ENCODE results near the gene AGFG2. TPM values are rescaled to one million over a fixed set of nuclear protein-coding genes. Genes with fewer than 3 reads are reported as not detected.
A peak's percentile ranks its signal among the peaks of the same experiment; 100 is the strongest.
"Not testable (repeated sequence)": the region's sequence is repeated elsewhere in the genome, so short reads cannot be mapped to it uniquely, and the experiment has no call there.

AGFG2 gene, protein sequence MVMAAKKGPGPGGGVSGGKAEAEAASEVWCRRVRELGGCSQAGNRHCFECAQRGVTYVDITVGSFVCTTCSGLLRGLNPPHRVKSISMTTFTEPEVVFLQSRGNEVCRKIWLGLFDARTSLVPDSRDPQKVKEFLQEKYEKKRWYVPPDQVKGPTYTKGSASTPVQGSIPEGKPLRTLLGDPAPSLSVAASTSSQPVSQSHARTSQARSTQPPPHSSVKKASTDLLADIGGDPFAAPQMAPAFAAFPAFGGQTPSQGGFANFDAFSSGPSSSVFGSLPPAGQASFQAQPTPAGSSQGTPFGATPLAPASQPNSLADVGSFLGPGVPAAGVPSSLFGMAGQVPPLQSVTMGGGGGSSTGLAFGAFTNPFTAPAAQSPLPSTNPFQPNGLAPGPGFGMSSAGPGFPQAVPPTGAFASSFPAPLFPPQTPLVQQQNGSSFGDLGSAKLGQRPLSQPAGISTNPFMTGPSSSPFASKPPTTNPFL
- polyA plus RNA-seq (2013, experiment 1 of 2; ENCODE audit: insufficient read length): 9.3 TPM
- 10.9 TPM for polyA plus RNA-seq (2013, experiment 2 of 2; ENCODE audit: insufficient read length)

DNA sequence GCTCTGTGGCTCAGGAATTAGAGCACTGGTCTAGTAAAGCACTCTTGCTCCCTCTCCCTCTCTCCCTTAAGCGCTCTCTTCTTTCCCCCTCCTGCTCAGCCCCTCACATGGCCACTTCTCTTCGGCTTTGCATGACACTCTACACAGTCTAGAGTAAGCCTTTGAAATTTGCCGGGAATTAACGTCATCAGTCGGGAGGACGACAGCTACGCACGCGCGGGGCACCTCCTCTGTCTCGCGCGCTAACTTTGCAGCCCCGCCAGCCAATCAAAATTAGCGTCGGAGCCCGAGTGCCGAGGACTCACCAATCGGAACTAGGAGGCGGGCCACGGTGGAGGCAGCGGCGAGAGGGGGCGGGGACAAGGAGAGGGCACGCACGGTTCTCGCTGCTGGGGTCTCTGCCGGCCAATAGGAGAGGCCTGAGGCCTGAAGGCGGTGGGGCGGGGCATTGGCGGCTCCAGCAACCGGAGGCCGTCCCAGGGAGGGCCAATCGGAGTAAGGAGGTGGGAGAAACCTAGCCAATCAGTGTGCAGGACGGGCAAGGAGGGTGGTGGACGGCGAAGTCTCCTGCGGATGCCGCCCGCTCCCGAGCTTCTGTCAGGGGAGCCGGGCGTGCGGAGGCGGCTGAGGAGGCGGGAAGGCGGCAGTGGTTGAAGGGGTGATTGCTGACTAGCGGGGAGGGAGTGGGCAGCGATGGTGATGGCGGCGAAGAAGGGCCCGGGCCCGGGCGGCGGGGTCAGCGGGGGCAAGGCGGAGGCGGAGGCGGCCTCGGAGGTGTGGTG, at the start of gene AGFG2:
Gene AGFG2 (plus strand): TSS at position 550 of the 782 bp plus-strand sequence. CDS start 144 bp downstream, at position 694.
- peak; percentile 100 for DNase-seq

GRCh38 chr7:100489824-100490223, 49.2 kb upstream of the AGFG2 start:
- DNase-seq: peak; percentile 95

DNA sequence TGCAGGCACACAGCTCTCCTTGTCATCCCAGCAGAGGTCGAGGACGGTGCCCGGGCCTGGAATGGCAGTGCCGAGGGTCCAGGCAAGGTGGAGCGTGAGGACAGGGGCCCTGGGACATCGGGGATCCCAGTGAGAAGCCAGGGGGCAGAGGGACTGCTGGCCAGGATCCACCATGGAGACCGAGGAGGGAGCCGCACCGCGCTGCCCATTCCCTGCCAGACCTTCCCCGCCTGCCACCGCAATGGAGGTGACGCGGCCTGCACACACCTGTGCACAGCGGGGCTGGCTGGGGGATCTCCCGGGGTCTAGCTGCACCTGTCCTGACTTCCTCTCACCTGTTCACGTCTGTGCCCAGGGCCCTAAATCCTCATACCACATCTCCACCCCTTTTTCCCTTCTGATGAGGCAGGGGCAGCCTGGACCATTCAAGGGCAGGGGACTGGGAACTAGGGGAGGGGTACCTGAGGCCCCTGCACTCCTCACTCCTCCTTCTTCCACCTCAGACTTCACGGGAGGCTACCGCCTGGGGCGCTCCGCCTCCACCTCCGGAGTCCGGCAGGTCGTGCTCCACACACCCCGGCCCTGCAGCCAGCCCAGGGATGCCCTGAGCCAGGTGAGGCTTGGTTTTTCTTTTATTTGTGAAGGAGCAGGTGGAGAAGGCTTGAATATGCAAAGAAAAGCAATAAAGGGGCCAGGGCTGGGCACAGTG, 48.4 kb upstream of the AGFG2 start:
- no peak for DNase-seq

GRCh38 chr7:100491192-100491578, 47.8 kb upstream of the AGFG2 start:
- no peak for DNase-seq

DNA sequence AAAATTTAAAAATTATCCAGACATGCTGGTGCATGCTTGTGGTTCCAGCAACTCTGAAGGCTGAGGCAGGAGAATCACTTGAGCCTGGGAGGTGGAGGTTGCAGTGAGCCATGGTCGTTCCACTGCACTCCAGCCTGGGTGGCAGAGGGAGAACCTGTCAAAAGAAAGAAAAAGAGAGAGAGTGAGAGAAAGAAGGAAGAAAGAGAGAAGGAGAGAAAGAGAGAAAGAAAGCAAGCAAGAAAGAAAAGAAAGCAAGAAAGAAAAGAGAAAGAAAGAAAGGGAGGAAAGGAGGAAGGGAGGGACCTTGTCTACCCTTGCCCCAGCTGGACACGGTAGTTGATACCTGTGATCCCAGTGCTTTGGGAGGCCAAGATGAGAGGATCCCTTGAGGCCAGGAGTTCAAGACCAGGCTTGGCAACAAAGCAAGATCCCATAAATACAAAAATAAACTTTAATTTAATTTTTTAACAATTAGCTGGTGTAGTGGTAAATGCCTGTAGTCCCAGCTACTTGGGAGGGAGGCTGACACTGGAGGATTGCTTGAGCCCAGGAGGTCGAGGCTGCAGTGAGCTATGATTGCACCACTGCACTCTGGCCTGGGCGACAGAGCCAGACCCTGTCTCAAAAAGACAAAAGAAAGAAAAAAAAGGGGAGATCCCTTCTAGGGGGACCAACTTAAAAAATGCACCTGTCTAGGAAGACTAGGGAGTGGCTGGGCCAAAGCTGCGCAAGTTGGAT, 46.1 kb upstream of the AGFG2 start:
- no peak for DNase-seq

- DNase-seq: no peak
Measured at GRCh38 chr7:100493476-100494264, 45.3 kb upstream of the AGFG2 start.

- DNase-seq: no peak
Measured at GRCh38 chr7:100496509-100496908, 42.5 kb upstream of the AGFG2 start.

DNA sequence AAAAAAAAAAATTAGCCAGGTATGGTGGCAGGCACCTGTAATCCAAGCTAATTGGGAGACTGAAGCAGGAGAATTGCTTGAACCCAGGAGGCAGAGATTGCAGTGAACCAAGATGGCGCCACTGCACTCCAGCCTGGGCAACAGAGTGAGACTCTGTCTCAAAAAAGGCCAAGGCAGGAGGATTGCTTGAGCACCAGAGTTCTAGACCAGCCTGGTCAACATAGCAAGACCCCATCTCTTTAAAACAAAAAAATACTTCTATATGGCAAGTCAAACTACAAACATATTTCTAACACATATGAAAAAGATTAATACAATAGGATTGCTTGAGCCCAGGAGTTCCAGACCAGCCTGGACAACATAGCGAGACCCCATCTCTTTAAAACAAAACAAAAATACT, 38.3 kb upstream of the AGFG2 start:
- not testable (repeated sequence) for DNase-seq

- not testable (repeated sequence) for DNase-seq
Measured at GRCh38 chr7:100504031-100504430, 35.0 kb upstream of the AGFG2 start.

GRCh38 chr7:100504887-100505611, 34.0 kb upstream of the AGFG2 start:
- no peak for DNase-seq

- DNase-seq: no peak
Measured at GRCh38 chr7:100506356-100506923, 32.6 kb upstream of the AGFG2 start.

DNA sequence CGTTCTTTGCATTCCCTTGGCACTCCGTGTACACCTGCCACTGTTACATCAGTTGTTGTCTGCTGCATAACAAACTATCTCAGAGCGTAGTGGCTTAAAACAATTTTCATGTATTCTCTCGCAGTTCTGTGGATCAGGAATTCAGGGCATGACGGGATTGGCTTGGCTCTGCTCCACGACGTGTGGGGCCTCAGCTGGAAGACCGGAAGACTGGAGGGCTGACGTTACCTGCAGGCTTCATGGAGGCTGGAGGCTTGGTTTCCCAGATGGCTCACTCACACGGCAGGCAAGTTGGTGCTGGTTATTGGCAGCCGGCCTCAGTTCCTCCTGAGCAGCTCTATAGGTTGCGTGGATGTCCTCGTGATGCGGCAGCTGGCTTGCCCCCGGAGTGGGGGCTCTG, 29.8 kb upstream of the AGFG2 start:
- peak; percentile 91 for DNase-seq

- no peak for DNase-seq
Measured at GRCh38 chr7:100510437-100511239, 28.4 kb upstream of the AGFG2 start.

DNA sequence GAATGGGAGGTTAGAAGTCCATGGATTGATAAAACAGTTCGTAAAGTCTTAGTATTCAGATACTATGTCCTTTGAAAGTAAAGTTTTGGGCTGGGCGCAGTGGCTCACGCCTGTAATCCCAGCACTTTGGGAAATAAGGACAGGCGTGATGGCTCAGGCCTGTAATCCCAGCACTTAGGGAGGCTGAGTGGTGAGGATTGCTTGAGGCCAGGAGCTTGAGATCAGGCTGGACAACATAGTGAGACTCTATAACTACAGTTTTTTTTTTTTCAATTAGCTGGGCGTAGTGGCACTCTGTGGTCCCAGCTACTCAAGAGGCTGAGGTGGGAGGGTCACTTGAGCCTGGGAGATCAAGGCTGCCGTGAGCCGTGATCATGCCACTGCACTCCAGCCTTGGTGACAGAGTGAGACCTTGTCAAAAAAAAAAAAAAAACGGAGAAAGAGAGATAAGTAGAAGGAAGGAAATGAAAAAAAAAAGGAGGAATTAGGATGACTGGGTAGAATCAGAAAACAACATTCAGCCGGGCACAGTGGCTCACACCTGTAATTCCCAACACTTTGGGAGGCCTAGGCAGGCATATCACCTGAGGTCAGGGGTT, 25.7 kb upstream of the AGFG2 start:
- no peak for DNase-seq

DNA sequence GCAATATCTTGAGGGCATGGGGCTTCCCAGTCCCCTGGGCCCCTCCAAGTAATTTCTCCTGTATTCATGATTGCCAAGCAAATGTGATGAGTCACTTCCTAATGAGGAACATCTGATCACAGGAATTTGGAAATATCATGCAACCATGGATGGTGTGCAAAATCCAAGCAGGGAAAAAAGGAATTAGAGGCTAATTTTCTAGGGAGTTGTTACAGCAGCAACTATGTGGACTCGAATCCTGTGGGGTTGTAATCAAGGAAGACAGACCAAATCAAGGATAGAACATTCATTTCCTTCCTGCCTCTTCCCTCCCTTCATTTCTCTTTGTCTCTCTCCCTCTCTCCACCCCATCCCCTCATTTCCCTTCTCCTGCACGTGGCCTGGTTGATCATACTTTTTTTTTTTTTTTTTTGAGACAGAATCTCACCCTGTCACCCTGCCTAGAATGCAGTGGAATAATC, 23.9 kb upstream of the AGFG2 start:
- DNase-seq: peak; percentile 93

DNA sequence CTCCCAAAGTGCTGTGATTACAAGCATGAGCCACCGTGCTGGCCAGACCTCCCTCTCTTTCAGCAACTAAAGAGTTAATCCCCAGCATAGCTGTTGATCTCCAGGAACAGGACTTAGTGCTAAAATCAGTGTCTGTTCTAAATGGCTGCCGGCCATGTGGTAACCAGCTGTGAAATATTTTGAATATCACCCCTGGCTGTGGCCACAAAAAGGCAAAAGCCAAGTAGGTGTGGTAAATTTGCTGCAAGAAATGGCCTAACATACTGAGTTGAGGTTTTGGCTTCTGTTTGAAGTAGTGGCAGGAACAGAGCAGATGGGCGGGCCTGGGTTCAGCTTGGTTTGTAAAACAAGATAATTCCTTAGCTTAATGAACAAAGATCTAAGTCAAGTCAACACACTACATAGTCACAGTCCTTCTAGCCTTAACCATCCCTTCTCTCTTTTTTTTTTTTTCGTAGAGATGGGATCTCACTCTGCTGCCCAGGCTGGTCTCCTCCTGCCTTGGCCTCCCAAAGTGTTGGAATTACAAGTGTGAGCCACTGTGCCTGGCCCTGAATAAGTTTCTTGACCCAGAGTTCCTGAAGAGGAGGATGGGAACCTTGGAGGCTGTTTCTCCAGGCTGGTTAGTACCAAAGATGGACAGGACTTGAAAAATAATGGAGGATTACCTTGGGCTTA, 22.7 kb upstream of the AGFG2 start:
- DNase-seq: peak; percentile 96

DNA sequence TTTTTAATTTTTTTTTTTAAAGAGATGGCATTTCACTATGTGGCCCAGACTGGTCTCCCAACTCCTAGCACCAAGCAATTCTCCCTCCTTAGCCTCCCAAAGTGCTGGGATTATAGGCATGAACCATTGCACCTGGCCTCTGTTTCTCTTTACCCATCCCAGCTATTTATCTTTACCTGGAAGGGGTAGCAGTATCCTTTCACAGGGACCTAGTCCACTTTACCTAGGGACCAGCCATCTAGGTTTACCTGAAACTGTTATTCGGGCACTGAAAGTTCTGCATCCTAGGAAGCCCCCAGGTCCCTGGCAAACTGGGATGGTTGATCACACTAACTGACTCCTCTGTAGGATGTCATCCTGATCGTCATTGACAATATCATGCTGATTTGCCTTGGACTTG, 21.7 kb upstream of the AGFG2 start:
- DNase-seq: no peak

- no peak for DNase-seq
Measured at GRCh38 chr7:100519580-100519979, 19.4 kb upstream of the AGFG2 start.

All from fibroblast of skin of scalp (primary cell).